ENCODE data around the gene POU4F2.
A peak's percentile ranks its signal among the peaks of the same experiment; 100 is the strongest.

Gene POU4F2, protein sequence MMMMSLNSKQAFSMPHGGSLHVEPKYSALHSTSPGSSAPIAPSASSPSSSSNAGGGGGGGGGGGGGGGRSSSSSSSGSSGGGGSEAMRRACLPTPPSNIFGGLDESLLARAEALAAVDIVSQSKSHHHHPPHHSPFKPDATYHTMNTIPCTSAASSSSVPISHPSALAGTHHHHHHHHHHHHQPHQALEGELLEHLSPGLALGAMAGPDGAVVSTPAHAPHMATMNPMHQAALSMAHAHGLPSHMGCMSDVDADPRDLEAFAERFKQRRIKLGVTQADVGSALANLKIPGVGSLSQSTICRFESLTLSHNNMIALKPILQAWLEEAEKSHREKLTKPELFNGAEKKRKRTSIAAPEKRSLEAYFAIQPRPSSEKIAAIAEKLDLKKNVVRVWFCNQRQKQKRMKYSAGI

DNA sequence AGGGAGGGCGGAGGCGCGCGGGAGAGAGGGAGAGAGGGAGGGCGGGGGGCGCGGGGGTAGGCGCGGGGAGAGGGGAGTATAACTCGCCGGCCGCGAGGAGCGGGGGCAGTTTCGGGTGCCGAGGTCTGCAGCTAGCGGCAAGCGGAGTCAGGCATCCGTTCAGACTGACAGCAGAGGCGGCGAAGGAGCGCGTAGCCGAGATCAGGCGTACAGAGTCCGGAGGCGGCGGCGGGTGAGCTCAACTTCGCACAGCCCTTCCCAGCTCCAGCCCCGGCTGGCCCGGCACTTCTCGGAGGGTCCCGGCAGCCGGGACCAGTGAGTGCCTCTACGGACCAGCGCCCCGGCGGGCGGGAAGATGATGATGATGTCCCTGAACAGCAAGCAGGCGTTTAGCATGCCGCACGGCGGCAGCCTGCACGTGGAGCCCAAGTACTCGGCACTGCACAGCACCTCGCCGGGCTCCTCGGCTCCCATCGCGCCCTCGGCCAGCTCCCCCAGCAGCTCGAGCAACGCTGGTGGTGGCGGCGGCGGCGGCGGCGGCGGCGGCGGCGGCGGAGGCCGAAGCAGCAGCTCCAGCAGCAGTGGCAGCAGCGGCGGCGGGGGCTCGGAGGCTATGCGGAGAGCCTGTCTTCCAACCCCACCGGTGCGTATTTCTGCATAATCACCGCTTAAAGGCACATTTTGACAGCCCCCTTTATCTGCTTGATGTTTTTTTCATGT, at the start of gene POU4F2:
POU4F2 (plus strand) TSS at position 108 of the 720 bp plus-strand sequence; CDS start at position 356, 248 bp downstream.
- DNase-seq: peak; percentile 34

DNA sequence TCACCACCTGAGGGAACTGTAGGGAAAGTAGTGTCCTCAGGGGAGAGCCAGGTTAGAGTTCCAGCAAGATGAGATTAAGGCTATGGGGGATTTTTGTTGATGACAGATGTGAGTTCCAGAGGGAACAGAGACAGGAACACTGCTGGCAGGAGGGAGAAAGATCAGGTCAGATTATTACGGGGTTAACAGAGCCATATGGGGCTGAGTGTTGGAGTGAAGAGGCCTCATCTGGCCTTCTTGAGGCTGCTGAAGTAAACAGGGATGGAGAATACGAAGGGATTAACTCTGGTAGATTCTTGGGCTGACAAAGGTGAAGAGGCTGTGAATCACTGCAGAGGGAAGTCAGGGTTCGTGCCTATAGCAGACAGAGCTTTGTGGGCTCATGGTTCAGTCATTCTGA, 47.9 kb upstream of the POU4F2 start:
- no peak for DNase-seq

DNA sequence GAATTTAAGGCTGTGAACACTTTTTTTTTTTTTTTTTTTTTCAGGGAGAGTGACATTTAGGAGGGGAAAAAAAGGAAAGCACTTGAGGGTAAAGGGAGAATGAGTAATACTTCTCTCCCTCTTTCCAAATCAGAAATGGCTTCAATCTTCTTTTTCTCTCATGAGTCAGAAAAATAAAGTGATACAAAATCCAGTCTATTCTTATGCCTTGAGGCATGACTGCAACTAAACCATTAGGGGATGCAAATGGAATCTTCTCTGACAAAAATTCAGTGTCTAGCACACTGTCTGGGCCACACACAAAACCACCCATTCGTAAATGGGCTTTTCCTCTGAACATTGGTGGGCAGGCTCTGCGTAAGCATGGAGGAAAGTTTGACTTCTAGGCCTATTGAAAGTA, 46.7 kb upstream of the POU4F2 start:
- no peak for DNase-seq

DNA sequence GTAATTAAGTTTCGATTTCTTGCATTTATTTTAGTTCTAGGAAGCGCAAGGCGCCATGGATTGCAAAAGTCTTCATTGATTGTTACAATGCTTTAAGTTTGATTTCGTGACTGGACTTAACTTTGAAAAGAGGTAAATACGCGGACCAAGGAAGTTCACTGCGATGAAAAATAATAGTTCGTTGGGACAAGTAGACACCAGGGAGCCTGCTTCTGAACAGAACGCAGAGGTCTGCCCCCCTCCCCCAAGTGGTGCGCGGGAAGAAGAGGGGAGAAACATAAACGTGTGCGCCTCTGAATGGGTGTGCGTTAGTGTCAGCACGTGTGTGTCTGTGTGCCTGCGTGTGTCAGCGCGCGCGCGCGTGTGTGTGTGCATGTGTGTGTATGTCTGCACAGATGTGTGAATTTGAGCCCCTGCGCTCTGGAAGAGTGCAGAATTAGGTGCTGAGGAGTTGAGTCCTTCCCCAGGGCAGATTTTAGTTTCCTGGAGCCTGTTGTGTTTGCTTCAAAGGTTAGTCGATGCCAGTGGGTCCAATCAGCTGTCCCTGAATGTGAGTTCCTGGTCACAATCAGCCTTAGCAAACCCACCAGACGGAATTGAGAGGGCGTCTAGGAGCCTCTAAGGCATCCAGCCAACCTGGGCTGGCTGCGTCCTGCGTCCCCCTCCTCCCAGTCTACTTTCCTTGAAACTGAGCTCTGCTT, 5.8 kb upstream of the POU4F2 start:
- no peak for DNase-seq

DNA sequence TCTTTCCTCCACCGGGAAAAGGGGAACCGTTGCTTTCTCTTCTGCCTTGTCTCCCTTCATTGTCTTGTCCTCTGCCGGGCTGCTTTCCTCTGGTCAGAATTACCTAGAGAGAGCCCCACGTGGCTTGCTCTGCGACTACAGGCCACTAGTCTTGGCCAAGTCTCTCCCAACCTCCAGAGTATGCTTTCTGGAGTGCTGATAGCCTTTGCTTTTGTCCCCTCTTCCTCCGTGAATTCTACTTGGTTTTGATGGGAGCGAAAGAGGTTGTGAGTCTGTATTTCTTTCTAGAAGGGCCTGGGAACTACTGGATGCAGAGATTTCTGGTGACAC, 5.3 kb upstream of the POU4F2 start:
- DNase-seq: no peak

DNA sequence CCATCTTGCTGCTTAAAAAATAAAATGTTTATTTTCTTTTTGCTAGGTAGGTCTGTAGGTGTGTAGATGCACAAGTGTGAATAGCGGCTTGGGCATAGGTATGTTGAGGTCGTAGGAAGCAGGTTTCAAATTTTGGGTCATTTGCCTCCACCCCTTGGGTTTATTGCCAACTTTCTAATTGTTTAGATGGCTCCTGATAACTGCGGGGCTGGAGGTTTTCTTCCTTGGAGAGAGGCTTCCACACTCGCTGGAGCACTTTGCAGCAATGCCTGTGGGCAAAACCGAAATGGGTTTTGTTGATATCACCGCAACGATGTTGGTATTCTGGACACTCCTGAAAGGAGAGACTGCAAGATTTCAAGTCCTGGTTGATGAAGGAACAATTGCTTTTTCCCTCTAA, 3.9 kb upstream of the POU4F2 start:
- DNase-seq: no peak

DNA sequence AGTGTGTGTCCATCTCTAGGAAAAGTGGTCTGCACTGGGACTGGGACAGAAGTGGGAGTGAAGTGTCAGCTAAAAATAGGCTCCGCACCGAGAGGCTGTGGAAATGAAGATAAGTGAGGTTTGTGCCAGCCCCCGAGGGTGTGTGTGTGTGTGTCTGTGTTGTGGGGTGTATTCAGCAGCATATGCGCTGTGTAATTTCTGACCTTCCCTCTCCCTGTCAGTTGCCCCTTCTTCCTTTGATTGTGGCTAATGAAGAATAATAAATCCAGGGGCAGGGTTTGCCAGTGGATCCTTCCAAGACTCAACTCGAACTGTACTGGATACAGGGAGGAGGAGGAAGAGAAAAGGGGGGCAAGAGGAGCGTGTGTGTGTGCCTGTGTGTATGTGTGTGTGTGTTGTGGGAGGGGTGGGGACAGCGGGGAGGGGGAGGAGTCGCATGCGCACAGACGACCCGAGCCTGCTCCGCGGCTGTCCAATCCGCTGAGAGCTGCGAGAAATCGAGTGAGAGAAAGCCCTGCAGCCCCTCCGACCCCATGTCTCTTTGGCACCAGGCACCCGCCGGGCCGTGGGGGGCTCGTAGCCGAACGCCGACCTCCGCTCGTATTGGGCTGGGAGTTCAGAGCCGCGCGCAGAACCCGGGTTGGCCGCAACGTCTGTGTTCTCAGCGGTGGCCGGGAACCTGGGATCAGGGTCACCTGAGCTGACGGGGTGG, 916 bp upstream of the POU4F2 start:
- DNase-seq: peak; percentile 55

DNA sequence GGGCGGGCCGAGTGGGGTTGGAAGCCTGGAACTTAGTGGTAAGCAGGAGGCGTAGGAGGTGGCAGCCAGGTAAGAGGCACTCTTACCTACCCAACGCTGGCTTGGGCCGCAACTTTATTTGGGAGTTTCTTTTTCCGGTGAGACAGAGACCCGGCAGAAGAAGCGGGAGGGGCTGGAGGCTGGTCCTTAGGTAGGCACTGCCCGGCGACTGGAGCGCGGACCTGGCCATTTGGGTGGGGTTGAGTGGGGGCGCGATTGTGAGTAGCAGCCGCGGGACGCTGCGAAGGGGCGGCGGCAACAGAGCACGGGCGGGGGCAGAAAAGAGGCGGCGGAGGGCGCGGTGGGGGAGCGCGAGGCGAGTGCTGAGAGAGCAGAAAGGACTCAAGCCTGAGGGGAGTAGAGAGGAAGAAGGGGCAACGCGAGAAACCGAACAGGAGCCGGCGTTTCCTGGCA, 334 bp upstream of the POU4F2 start:
- DNase-seq: peak; percentile 35

DNA sequence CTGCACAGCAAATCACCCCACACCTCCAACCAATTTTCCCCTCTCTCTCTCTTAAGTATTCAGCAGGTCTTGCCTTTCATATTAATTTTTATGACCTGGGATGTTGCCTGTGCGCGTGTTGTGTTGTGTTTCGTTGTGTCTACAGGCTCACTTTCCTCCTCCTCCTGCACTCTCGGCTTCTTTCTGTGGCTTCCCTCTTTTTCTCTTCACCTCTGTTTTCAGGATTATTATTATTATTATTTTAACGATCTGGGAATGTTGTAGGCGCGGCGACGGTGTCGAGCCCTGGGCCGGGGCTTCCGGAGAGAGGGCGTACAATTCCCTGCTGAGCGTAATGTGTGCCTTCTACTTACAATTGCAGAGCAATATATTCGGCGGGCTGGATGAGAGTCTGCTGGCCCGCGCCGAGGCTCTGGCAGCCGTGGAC, 826 bp downstream of the POU4F2 start:
- no peak for DNase-seq

DNA sequence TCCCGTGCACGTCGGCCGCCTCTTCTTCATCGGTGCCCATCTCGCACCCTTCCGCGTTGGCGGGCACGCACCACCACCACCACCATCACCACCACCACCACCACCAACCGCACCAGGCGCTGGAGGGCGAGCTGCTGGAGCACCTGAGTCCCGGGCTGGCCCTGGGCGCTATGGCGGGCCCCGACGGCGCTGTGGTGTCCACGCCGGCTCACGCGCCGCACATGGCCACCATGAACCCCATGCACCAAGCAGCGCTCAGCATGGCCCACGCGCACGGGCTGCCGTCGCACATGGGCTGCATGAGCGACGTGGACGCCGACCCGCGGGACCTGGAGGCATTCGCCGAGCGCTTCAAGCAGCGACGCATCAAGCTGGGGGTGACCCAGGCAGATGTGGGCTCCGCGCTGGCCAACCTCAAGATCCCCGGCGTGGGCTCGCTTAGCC, 1.4 kb downstream of the POU4F2 start:
- DNase-seq: no peak

DNA sequence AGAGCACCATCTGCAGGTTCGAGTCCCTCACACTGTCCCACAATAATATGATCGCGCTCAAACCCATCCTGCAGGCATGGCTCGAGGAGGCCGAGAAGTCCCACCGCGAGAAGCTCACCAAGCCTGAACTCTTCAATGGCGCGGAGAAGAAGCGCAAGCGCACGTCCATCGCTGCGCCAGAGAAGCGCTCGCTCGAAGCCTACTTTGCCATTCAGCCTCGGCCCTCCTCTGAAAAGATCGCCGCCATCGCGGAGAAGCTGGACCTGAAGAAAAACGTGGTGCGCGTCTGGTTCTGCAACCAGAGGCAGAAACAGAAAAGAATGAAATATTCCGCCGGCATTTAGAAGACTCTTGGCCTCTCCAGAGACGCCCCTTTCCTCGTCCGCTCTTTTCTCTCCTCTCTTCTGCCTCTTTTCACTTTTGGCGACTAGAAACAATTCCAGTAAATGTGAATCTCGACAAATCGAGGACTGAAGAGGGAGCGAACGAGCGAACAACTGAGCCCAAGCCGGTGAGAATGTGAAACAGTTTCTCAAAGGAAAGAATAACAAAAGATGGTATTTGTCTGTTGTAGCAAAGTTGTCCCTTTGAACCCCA, 1.9 kb downstream of the POU4F2 start:
- DNase-seq: no peak

DNA sequence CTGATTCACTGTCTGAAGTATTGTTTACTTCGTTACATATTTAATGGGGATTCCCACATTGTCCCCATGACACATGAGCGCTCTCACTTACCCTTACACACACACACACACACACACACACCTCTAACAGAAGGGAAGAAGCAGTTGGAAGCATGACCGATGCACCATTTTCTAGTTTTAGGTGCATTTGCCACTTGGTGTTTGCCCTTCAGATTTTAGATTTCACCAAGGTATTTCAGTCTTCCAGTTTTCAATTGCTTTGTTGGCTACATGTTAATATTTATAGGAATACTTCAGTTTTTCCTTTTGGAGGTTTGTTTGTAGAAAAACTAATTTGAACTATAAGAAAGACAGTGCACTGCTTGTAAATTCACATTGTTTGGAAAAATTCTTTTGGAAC, 3.1 kb downstream of the POU4F2 start:
- no peak for DNase-seq

DNA sequence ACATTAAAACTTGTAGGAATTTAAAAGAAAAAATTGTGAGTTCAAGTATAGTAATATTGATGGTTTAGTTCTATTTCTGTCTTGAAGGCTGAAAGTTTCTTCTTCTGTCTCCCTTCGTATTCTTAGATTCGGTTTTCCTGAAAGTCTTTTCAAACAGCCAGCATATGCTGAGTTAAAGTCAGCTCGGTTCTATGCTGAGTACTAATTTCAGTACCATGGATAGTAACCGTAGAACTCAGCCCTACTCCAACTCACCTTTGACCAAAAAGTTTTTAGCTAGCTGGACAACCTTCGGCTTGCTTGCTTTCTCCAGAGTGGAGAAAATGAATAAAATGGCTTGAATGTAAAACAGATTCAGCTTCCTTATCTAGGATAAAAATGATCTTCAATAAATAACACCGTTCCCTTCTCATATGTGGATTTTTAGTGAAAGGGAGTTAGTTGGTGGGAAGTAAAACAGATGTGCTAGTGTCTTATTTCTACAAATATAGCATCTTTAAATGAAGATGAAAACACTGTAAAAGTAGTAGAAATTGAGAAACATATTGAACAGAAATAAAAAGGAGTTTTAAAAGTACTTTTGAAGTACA, 5.2 kb downstream of the POU4F2 start:
- DNase-seq: no peak

DNA sequence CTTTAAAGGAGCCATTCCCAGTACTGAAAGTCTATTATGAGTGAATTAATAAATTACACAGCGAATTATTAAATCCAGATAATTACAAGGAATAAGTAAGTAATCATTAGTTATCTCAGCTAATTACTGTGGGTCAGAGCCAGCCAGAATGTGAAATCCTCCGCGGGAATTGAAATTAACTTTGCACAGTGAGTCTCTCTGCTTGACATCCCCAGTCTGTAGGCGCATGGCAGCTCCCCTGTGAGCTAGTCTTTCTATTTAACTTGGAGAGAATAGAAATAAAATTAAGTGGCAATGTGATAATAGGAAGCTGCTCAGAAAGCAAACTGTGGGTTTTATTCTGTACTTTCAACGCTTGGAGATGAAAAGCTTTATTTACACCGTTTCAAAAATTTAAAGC, 7.2 kb downstream of the POU4F2 start:
- no peak for DNase-seq

DNA sequence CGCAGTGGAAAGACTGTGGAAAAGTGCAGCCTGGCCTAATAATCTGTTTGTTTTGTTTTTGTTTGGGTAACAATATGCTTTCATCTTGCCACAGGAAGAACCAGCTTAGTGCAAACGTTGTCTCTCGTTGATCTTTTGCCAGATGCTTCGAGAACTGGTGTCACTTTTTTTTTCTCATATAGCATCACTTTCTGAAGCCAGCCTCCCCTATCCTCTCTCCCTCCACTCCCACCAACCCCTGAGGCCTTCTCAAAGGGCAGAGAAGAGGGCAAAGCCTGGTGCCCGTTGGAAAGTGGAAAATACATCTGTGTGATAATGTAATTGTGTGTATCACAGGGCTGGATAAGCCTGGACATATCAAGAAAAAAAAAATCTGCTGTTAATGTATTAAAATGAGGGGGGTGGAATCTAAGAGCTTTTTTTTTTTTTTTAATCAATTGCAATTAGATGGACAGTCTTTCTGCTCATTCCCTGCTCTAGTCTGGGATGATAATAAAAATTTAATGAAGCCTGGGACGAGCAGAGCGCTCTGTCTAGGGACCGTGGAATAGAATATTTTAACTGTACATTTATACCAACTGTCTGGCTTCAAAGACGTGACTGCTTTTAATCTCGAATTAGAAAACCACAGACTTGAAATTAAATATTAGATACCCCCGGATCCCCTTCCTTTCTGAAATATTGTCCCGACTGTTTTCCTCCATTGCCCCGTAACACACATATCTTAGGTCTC, 8.1 kb downstream of the POU4F2 start:
- no peak for DNase-seq

DNA sequence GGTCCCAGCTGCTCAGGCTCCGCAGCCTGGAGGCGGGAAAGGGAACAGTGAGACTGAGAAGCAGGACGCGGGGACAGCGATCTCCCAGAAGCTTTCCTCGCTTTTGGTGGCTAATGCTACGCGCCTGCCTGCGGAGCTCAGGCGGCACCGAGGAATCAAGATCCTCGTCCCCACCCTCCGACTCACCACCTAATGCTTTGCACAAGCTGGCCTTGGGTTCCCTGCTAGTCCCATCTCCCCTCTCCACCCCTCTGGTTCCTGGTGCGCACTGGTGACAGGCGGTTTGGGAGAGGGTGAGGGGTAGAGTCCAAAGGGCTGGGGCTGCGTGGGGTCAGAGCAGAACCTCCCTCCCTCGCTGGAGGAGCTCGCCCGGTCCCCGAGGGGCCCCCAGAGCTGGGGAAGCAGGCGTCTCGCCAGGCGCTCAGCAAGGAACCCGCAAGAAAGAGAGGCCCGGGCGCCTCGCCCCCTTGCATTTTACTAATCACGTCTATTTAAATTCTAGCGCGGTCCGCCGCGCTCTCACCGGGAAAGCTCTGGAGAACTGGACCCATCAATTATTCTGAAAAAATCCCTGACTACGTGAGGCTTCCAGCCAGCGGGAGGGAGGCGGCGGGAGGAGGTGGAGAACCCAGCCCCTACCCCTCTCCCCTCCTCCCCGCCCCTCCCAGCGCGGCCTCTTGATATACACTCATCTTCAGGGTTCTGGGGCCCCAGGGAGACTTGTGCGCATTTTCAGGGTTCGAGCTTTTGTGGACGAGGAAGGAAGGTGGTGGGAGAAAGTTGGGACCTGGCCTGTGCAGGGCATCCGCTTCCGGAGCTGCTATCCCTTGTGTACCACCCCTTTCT, 9.1 kb downstream of the POU4F2 start:
- no peak for DNase-seq

DNA sequence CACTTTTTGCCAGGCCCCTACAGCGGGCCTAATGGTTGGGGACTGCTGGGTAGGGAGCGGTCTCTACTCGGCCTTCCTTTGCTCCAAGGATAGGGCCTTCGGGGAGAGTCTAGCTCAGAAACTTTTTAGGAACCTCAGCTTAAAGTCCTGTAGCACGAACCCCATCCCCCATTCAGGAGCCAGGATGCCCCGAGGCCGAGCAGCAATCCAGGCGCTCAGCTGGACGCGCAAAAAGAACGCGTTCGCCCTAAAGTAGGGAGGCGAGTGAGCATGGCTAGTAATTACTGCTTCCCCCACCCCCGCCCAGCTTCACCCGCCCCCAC, 9.7 kb downstream of the POU4F2 start:
- DNase-seq: no peak

DNA sequence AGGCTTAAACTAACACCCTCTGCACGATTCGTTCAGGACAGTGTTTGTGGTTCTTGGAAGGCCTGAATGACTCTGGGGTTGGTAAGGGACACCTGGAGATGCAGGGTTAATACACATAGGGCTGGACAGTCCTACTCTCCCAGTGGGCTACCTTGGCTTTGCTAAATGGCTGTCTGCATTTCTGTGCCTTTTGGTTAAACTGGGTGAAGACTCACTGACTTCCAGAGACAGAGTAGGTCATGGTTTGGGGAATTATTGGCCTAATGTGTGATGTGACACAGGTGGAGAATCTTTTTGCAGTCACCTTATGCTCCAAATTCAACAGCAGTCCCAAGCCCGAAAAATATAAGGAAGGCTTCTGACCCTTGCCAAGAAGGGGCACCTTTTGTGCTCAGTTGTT, 10.5 kb downstream of the POU4F2 start:
- no peak for DNase-seq

DNA sequence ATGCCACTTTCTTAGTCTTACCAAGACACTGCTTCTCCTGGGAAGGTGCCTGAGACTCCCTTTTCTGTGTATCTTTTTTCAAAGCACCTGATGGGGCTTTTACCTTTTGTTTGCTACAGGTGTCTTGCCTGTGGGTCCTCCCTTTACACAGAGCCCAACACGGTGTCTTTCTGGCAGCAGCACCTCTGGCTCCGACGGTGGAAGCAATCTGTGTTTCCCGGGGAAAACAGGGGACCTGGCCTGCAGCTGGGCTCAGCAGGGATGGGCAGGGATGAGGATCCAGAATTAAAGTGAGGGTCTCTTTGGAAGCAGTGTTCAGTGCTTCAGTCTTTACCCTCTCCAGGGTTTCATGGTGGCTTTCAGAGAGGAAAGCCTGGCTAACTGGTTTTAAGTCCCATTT, 11.3 kb downstream of the POU4F2 start:
- DNase-seq: no peak

DNA sequence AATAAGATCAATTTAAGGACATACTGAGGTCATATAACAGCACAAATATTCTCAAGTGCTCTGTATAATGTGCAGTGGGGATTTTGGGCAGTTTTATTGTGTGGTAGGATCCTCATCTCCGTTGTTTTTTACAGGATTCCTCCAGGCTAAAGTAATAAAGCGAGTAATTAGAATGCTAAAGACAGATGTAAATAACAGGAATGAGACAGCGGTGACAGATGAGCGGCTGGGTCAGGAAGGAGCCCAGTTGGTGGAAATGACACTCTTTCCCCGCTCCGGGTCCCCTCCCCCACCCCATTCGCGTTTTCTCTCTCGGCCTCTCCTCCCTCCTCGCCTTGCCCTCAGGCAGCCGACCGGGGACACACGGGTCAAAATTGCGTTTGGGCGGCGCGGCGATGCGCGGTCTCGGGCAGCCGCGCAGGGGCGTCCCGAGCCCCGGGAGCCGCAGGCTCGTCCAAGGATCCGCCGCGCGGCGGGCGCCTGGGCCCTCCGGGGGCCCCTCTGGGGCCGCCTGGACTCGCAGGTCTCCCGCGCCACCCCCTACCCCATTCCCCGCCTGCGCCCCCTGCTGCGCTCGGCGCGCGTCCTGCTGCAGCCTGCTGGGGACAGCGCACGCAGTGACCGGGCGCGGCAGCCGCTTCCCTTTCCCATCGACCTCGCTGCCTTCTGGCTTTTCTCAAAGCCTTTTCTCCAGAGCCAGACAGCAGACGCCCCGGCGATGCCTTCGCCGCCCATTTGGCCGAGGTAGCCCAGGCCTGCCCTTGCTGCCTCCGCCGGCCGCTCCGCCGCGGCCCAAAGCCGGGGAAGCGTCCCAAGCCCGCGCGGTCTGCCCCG, 16.2 kb downstream of the POU4F2 start:
- DNase-seq: no peak
